Measurements from ENCODE around the gene MAML2.
"Not testable (repeated sequence)": the region's sequence is repeated elsewhere in the genome, so short reads cannot be mapped to it uniquely, and the experiment has no call there.

Gene MAML2

DNA sequence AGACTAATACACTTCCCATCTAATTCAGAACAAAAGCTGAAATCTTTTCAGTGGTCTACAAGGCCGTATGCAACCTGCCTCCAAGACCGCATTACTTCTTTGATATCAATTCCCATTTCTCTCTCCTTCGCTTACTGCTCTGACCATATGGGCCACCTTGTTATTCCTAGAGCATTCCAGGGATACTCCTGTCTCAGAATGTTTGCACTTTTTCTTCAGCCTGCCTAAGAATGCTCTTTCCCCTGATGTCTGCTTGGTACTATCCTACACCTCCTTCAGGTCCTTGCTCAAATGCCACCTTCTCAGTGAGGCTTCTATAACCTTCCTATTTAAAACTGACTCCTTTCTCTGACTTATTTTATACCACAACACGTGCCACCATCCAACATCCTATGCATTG is 71.2 kb downstream of the MAML2 start:
- DNase-seq = no peak

DNA sequence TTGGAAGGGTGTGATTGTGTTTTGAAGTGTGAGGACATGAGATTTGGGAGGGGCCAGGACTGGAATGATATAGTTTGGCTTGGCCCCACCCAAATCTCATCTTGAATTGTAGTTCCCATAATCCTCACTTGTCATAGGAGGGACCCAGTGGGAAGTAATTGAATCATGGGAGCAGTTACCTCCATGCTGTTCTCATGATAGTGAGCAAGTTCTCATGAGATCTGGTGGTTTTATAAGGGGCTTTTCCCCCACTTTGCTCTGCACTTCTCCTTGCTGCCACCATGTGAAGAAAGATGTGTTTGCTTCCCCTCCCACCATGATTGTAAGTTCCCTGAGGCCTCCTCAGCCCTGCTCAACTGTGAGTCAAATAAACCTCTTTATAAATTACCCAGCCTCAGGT is 71.6 kb downstream of the MAML2 start:
- DNase-seq = not testable (repeated sequence)

GRCh38 chr11:96268527-96268926 is 74.5 kb downstream of the MAML2 start:
- not testable (repeated sequence) for DNase-seq

- DNase-seq = no peak
Measured at GRCh38 chr11:96267496-96268032, 75.4 kb downstream of the MAML2 start.

DNA sequence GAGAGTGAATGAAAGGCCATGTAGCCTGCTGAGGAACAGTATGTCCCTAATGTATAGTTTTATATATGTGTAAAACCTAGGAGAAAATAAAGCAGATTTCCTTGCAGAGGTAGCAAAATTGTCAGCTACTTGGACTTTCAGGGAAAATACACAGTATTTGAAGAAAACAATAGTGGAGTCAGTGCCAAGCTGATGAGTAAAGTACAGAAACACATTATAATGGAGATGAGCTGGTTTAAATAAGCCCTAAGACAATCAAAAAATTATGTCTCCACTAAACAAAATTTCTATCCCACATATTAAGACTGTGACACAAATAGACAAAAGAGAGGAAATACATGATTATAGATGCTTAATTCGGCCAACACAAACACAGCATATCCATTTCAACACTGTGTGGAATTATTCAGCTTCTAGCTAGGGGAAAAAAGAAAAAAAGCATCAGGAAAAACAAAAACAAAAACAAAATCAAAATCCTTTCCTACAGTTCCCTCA is 75.9 kb downstream of the MAML2 start:
- DNase-seq = no peak

- DNase-seq = no peak
Measured at GRCh38 chr11:96265972-96266371, 77.0 kb downstream of the MAML2 start.

GRCh38 chr11:96265220-96265737 is 77.7 kb downstream of the MAML2 start:
- DNase-seq = no peak

- DNase-seq = no peak
Measured at GRCh38 chr11:96264364-96264763, 78.6 kb downstream of the MAML2 start.

- DNase-seq = no peak
Measured at GRCh38 chr11:96263238-96263763, 79.7 kb downstream of the MAML2 start.

- DNase-seq = no peak
Measured at GRCh38 chr11:96260532-96260931, 82.5 kb downstream of the MAML2 start.

GRCh38 chr11:96260067-96260511 is 82.9 kb downstream of the MAML2 start:
- DNase-seq = no peak

- DNase-seq = no peak
Measured at GRCh38 chr11:96259134-96259830, 83.7 kb downstream of the MAML2 start.

DNA sequence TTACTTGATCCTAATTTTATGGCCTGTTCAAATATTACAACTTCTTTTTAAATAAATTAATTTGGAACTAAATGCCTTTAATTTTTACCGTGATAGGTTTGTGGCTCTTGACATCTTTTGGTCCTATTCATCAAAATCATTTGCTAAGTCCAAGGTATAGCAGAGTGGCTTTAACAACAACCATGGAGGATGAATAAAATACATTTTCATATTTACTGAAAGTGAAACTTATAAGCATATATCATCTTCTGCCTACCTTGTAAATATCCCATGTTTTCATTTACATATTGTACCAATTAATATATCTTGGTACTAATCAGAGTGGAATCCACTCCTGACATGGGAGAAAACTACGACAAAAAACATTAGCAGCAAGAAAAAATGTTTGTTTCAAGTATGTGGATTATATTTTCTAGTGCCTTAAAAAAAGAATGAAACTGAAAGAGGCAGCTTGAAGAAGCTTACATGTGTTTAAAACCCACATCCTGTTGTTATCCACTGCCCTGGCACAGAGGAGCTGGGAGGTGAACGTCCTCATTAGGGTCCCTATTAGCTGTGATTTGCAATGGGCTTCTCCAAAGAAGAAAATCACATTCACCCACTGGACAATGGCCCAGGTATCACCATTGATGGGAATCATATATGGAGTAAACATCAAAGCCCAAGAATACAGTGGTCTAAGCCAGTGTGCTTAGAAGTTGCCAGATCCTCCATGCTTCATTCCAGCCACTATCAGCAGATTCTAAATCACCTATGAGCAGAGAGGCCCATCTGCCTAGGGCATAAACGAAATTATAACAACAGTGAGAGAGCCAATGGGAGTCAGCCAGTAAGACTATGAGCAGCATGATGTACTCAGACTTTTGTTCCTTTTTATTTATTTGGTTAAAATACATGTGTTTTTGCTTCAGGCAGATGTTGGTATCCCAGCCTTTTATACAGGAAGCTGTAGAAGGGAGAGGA is 84.7 kb downstream of the MAML2 start:
- no peak for DNase-seq

GRCh38 chr11:96257036-96257435 is 86.0 kb downstream of the MAML2 start:
- no peak for DNase-seq

- no peak for DNase-seq
Measured at GRCh38 chr11:96256215-96257011, 86.6 kb downstream of the MAML2 start.

- DNase-seq = no peak
Measured at GRCh38 chr11:96254854-96255253, 88.1 kb downstream of the MAML2 start.

GRCh38 chr11:96254087-96254486 is 88.9 kb downstream of the MAML2 start:
- DNase-seq = no peak

DNA sequence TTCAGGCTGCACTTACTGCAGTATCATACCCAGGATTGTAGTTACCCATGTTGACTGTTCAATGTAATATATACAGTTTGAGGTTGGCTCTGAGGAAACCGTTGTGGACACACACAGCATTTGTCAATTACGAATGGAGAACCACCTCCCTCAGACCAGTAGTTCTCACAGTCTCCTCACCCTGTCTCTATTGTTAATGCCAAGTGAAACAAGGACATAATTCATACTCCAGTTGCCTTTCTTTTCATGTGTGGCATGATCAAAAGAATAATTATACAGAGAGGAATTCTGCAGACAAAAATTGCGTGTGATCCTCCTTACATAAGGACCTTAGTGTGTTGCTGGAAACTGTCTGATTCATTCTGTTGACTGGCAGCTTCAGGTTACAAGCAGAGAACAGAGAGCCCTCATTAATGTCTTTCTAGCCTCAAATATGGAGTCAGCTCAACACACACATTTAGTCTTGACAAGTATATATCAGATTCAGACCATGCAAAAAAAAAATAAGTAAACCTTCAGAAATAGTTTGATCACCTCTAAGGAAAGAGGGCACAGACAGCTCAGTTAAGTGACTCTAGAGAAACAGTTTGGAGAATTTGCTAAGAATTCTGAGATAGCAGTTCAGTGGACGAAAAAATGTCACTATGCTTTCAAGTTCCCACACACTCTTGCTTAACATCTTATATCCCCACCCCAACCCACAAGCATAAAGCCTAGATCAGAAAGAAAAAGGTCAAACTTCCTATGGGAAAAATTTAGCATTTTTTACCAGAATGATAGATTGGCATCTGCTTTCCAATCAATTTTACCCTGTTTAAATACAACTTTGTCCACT is 96.1 kb downstream of the MAML2 start:
- peak in 1 of 56 donors; percentile 8 for DNase-seq

GRCh38 chr11:96242971-96243647 is 99.9 kb downstream of the MAML2 start:
- peak in 54 of 56 donors; percentile 17 to 91 (median 68) for DNase-seq

Data from nucleus accumbens (tissue), 56 donors.